ENCODE data around the gene CMTM1.
A peak's percentile ranks its signal among the peaks of the same experiment; 100 is the strongest.
"Not testable (repeated sequence)": the region's sequence is repeated elsewhere in the genome, so short reads cannot be mapped to it uniquely, and the experiment has no call there.

CMTM1 gene

GRCh38 chr16:66616169-66616568 lies 49.9 kb downstream of the CMTM1 start:
- no peak for DNase-seq (ENCODE audit: low read depth)

GRCh38 chr16:66616592-66616991 lies 50.4 kb downstream of the CMTM1 start:
- DNase-seq (ENCODE audit: low read depth): no peak

GRCh38 chr16:66617010-66617434 lies 50.8 kb downstream of the CMTM1 start:
- DNase-seq (ENCODE audit: low read depth): no peak

- DNase-seq (ENCODE audit: low read depth): no peak
Measured at GRCh38 chr16:66617728-66618127, 51.5 kb downstream of the CMTM1 start.

GRCh38 chr16:66618588-66619375 lies 52.5 kb downstream of the CMTM1 start:
- DNase-seq (ENCODE audit: low read depth): peak; percentile 96

GRCh38 chr16:66619534-66620428 lies 53.5 kb downstream of the CMTM1 start:
- DNase-seq (ENCODE audit: low read depth): peak; percentile 71

- DNase-seq (ENCODE audit: low read depth): no peak
Measured at GRCh38 chr16:66620429-66620795, 54.2 kb downstream of the CMTM1 start.

- DNase-seq (ENCODE audit: low read depth): no peak
Measured at GRCh38 chr16:66621973-66622372, 55.7 kb downstream of the CMTM1 start.

- DNase-seq (ENCODE audit: low read depth): no peak
Measured at GRCh38 chr16:66622863-66623262, 56.6 kb downstream of the CMTM1 start.

- DNase-seq (ENCODE audit: low read depth): no peak
Measured at GRCh38 chr16:66623755-66624154, 57.5 kb downstream of the CMTM1 start.

GRCh38 chr16:66627611-66628378 lies 61.6 kb downstream of the CMTM1 start:
- DNase-seq (ENCODE audit: low read depth): not testable (repeated sequence)
